Stomach (tissue), 9 donors: ENCODE measurements around the gene KRT17. TPM values are rescaled to one million over a fixed set of nuclear protein-coding genes. Genes with fewer than 3 reads are reported as not detected.

Experiments used
- DNase-seq, 2 donors: peaks; one replicate each; pipeline versions ENCODE4 v3.0.0 to v3.0.0-alpha.2; 2013 to 2019
- H3K27ac ChIP-seq, 5 donors: fragments of 200-600 bp in 4 of 5; sonication (generic) in 4 of 5; one replicate each; pipeline ENCODE4 v1.5.1; 2013 to 2019; ENCODE audit warnings: mild to moderate bottlenecking in 1 of 5, moderate library complexity in 1 of 5
- H3K27me3 ChIP-seq, 3 donors: fragments of 200-600 bp; sonication (generic); one replicate each; pipeline ENCODE4 v1.5.1; 2017 to 2019; ENCODE audit warnings: mixed run types in 1 of 3
- H3K36me3 ChIP-seq, 4 donors: fragments of 200-600 bp; sonication (generic); 1 replicate in 3 of 4; 2 replicates in 1 of 4; pipeline ENCODE4 v1.5.1; 2016 to 2019
- H3K4me1 ChIP-seq, 4 donors: fragments of 200-600 bp; sonication (generic); one replicate each; pipeline ENCODE4 v1.5.1; 2016 to 2019
- H3K4me3 ChIP-seq, 4 donors: fragments of 200-600 bp; sonication (generic) in 3 of 4; one replicate each; pipeline ENCODE4 v1.5.1; 2016 to 2019; ENCODE audit warnings: mild to moderate bottlenecking in 1 of 4
- H3K9me3 ChIP-seq, 4 donors: fragments of 200-600 bp; sonication (generic); one replicate each; pipeline ENCODE4 v1.5.1; 2016 to 2019
- CTCF ChIP-seq, 7 experiments: fragments of 450-650 bp in 4 of 7; fragments of 200-600 bp in 3 of 7; sonication (generic) in 3 of 7; IDR thresholded peaks; one replicate each; pipeline ENCODE4 v1.5.1; 2016 to 2019; ENCODE audit warnings: antibody characterized with exemption in 7 of 7, control low read depth in 2 of 7, mild to moderate bottlenecking in 1 of 7
- EP300 ChIP-seq: sonication (generic); formaldehyde crosslinking; IDR thresholded peaks from one replicate; pipeline ENCODE4 v1.6.1; 2017; ENCODE audit warnings: antibody characterized with exemption
- POLR2A ChIP-seq, 4 donors: fragments of 450-650 bp; IDR thresholded peaks; one replicate each; pipeline ENCODE4 v1.6.1; 2016; ENCODE audit warnings: antibody characterized with exemption in 4 of 4, control low read depth in 2 of 4, mild to moderate bottlenecking in 1 of 4, moderate library complexity in 1 of 4
- POLR2AphosphoS5 ChIP-seq, 3 donors: sonication (generic); formaldehyde crosslinking; IDR thresholded peaks; one replicate each; pipeline ENCODE4 v1.6.1; 2016; ENCODE audit warnings: antibody characterized with exemption in 3 of 3
- WGBS, 5 donors: extraction: QIAGEN DNeasy Blood & Tissue Kit in 3 of 5; methylation state at CpG; one replicate each; pipeline versions ENCODE4 v1.1.5 to v1.1.7; 2013 to 2018; 5-methylcytosine and 5-hydroxymethylcytosine counted together
- intact Hi-C: fragments of 100-400 bp; cut with DNase I; formaldehyde crosslinking; loops from one replicate; pipeline ENCODE4 v1.15.1; 2023; ENCODE audit warnings: low total_unique reads
- polyA plus RNA-seq, 3 donors: library from polyadenylated mRNA; stranded (reverse); fragments of 200-250 nt; gene quantifications; one replicate each; pipeline ENCODE4 v1.2.3, GENCODE V29; 2013
- total RNA-seq, 5 donors: library from RNA; depleted of rRNA; stranded (reverse); fragments of >200 nt; gene quantifications; one replicate each; pipeline versions ENCODE4 v1.1.0 to v1.2.3, GENCODE V29; 2014 to 2016
- donor health status: healthy with polysubstance abuse.
- donor health status: Bipolar disorder and iron deficiency.
- donor health status: healthy.

Gene KRT17
- total and polyA plus RNA-seq, 8 donors, result 1.6 to 14.2 (median 6.0) TPM; not detected in 1

GRCh38 chr17:41653892-41654677, 29.7 kb upstream of the KRT17 start:
- Histone ChIP-seq H3K4me1 (peaks cover 45 to 84% (median 68%) of the 10 kb centered on the region in 4 donors), H3K27me3 (no peaks in the 10 kb centered on the region), H3K9me3 (no peaks in the 10 kb centered on the region), H3K27ac (peak overlapping the region; percentile 77 to 93 (median 88)), H3K36me3 (no peaks in the 10 kb centered on the region), H3K4me3 (no peak overlapping the region)
- TF ChIP-seq POLR2A (IDR thresholded peaks at IDR 0.05) (no peak), POLR2AphosphoS5 (IDR thresholded peaks at IDR 0.05) (peak in 2 of 3 donors; percentile 80 to 84)
- intact Hi-C loops, result loop anchor here (10.0 kb wide), 1 partner anchor 749 kb away; no protein-coding TSS in a partner anchor
- DNase-seq, result peak; percentile 94 to 96
- 34 to 49% (median 37%) methylated on average over 5 to 14 of the region's 14 CpGs for WGBS, 5 donors

- Histone ChIP-seq H3K9me3 (no peaks in the 10 kb centered on the region), H3K27me3 (no peaks in the 10 kb centered on the region), H3K4me3 (no peak overlapping the region), H3K36me3 (no peaks in the 10 kb centered on the region), H3K27ac (peak overlapping the region; percentile 77 to 93 (median 88)), H3K4me1 (peaks cover 48 to 84% (median 69%) of the 10 kb centered on the region in 4 donors)
- 84 to 95% (median 85%) methylated on average over 4 to 5 of the region's 5 CpGs for whole genome bisulfite sequencing, 5 donors
- no peak for DNase-seq
- no peak for TF ChIP-seq EP300
- no peak for TF ChIP-seq POLR2A (IDR thresholded peaks at IDR 0.05)
- TF ChIP-seq POLR2AphosphoS5 (IDR thresholded peaks at IDR 0.05), result no peak
- TF ChIP-seq CTCF (IDR thresholded peaks at IDR 0.05), result no peak
- intact Hi-C loops, result loop anchor here (10.0 kb wide), 1 partner anchor 749 kb away; no protein-coding TSS in a partner anchor
Measured at GRCh38 chr17:41653421-41653820, 29.0 kb upstream of the KRT17 start.

- Histone ChIP-seq H3K27ac (peak overlapping the region; percentile 77 to 93 (median 88)), H3K36me3 (no peaks in the 10 kb centered on the region), H3K4me3 (no peak overlapping the region), H3K9me3 (no peaks in the 10 kb centered on the region), H3K4me1 (peaks cover 54 to 84% (median 74%) of the 10 kb centered on the region in 4 donors), H3K27me3 (no peaks in the 10 kb centered on the region)
- intact Hi-C loops, result loop anchor here (10.0 kb wide), 1 partner anchor 748 kb away; no protein-coding TSS in a partner anchor
- 73 to 85% (median 75%) methylated on average over 5 of the region's 5 CpGs for WGBS, 5 donors
- no peak for DNase-seq
- no peak for TF ChIP-seq CTCF (IDR thresholded peaks at IDR 0.05)
Measured at GRCh38 chr17:41652461-41652970, 28.1 kb upstream of the KRT17 start.

- Histone ChIP-seq H3K36me3 (no peaks in the 10 kb centered on the region), H3K27ac (peak overlapping the region; percentile 77 to 93 (median 88)), H3K9me3 (no peaks in the 10 kb centered on the region), H3K4me3 (no peak overlapping the region), H3K4me1 (peaks cover 50 to 78% (median 68%) of the 10 kb centered on the region in 4 donors), H3K27me3 (no peaks in the 10 kb centered on the region)
- peak; percentile 89 to 96 for DNase-seq
- intact Hi-C loops, result loop anchor here (10.0 kb wide), 1 partner anchor 747 kb away; no protein-coding TSS in a partner anchor
- peak in 2 of 3 donors; percentile 54 to 78 for TF ChIP-seq POLR2AphosphoS5 (IDR thresholded peaks at IDR 0.05)
- no peak for TF ChIP-seq CTCF (IDR thresholded peaks at IDR 0.05)
- WGBS, 5 donors, result 48 to 74% (median 63%) methylated on average over 5 to 13 of the region's 13 CpGs
Measured at GRCh38 chr17:41651625-41652460, 27.5 kb upstream of the KRT17 start.
